Measurements from ENCODE around the gene KLHL22.
"Not testable (repeated sequence)": the region's sequence is repeated elsewhere in the genome, so short reads cannot be mapped to it uniquely, and the experiment has no call there.

DNA sequence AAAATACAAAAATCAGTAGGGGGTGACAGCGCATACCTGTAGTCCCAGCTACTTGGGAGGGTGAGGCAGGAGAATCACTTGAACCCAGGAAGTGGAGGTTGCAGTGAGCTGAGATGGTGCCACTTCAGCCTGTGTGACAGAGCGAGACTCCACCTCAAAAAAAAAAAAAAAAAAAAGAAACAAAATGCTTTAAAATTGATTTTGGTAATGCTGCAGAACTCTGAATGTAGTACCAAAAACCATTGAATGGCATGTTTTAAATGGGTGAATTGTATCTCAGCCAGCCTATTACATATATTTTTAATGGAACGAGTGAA is 49.7 kb upstream of the KLHL22 start:
- not testable (repeated sequence) for TF ChIP-seq EZH2 (IDR thresholded peaks at IDR 0.05; ENCODE audit: borderline replicate concordance, low read depth, low read length, severe bottlenecking); POLR2A (IDR thresholded peaks at IDR 0.05; ENCODE audit: low read depth, low read length)
- TF ChIP-seq, protein P1, sequence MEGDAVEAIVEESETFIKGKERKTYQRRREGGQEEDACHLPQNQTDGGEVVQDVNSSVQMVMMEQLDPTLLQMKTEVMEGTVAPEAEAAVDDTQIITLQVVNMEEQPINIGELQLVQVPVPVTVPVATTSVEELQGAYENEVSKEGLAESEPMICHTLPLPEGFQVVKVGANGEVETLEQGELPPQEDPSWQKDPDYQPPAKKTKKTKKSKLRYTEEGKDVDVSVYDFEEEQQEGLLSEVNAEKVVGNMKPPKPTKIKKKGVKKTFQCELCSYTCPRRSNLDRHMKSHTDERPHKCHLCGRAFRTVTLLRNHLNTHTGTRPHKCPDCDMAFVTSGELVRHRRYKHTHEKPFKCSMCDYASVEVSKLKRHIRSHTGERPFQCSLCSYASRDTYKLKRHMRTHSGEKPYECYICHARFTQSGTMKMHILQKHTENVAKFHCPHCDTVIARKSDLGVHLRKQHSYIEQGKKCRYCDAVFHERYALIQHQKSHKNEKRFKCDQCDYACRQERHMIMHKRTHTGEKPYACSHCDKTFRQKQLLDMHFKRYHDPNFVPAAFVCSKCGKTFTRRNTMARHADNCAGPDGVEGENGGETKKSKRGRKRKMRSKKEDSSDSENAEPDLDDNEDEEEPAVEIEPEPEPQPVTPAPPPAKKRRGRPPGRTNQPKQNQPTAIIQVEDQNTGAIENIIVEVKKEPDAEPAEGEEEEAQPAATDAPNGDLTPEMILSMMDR (IDR thresholded peaks at IDR 0.05; ENCODE audit: extremely low read depth in 1 of 2, insufficient read depth in 1 of 2, low read depth in 1 of 2, low read length in 2 of 2), result not testable (repeated sequence)

Data from endothelial cell of umbilical vein (primary cell).